Vagina (tissue), 2 donors: ENCODE results near the gene MCCD1.

ENCODE experiments used
- CTCF ChIP-seq, 3 experiments: fragments of 450-650 bp in 2 of 3; fragments of 200-600 bp in 1 of 3; sonication (generic) in 1 of 3; IDR thresholded peaks; one replicate each; pipeline ENCODE4 v1.5.1; 2017 to 2019; ENCODE audit warnings: antibody characterized with exemption in 3 of 3, mild to moderate bottlenecking in 2 of 3, moderate library complexity in 2 of 3
- POLR2A ChIP-seq, 2 donors: fragments of 450-650 bp; IDR thresholded peaks; one replicate each; pipeline ENCODE4 v1.6.1; 2017; ENCODE audit warnings: antibody characterized with exemption in 2 of 2, mild to moderate bottlenecking in 2 of 2, moderate library complexity in 2 of 2

DNA sequence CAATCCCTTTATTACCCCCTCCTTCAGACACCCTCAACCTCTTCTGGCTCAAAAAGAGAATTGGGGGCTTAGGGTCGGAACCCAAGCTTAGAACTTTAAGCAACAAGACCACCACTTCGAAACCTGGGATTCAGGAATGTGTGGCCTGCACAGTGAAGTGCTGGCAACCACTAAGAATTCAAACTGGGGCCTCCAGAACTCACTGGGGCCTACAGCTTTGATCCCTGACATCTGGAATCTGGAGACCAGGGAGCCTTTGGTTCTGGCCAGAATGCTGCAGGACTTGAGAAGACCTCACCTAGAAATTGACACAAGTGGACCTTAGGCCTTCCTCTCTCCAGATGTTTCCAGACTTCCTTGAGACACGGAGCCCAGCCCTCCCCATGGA, 48.8 kb downstream of the MCCD1 start:
- TF ChIP-seq CTCF (IDR thresholded peaks at IDR 0.05) (no peak), POLR2A (IDR thresholded peaks at IDR 0.05) (no peak)
